Measurements from ENCODE around the gene RPLP2. TPM values are rescaled to one million over a fixed set of nuclear protein-coding genes. Genes with fewer than 3 reads are reported as not detected.

The RPLP2 gene
- total RNA-seq, 1 donor from 2014 or later: 418 TPM

- H3K27ac Mint-ChIP-seq: peak overlapping the region; percentile 43
- no peaks in the 10 kb centered on the region for H3K9me3 ChIP-seq (ENCODE audit: low read depth)
- peaks cover 28% of the 10 kb centered on the region for H3F3A ChIP-seq (ENCODE audit: low read depth)
- no peak overlapping the region for H3K27ac ChIP-seq
- H4K20me1 ChIP-seq (ENCODE audit: low read depth): peaks cover 23% of the 10 kb centered on the region
- H3K36me3 Mint-ChIP-seq: peaks cover 2% of the 10 kb centered on the region
- H3K9ac ChIP-seq: no peak overlapping the region
- no peaks in the 10 kb centered on the region for H3K27me3 ChIP-seq
- peak; percentile 94 for DNase-seq (ENCODE audit: low spot score)
- H3K9me3 Mint-ChIP-seq: no peaks in the 10 kb centered on the region
- peak overlapping the region; percentile 54 for H3K4me2 ChIP-seq
- TF ChIP-seq EZH2 (IDR thresholded peaks at IDR 0.05) (peak; percentile 20), EZH2phosphoT487 (IDR thresholded peaks at IDR 0.05) (no peak), CTCF (IDR thresholded peaks at IDR 0.05) (peak; percentile 83)
- no peak overlapping the region for H2AFZ ChIP-seq (replicated peaks)
- peaks cover 11% of the 10 kb centered on the region for H3K27me3 Mint-ChIP-seq (ENCODE audit: insufficient read depth, low read depth)
- peaks cover under 1% of the 10 kb centered on the region for H3K79me2 ChIP-seq (ENCODE audit: low read depth)
- peak overlapping the region; percentile 1 for H3K4me3 ChIP-seq
- peaks cover 23% of the 10 kb centered on the region for H3K4me1 Mint-ChIP-seq
- peak overlapping the region; percentile 71 for H3K4me3 Mint-ChIP-seq
- no peaks in the 10 kb centered on the region for H3K36me3 ChIP-seq
- H3K4me1 ChIP-seq: peaks cover 11% of the 10 kb centered on the region
These were observed 26.2 kb upstream of the RPLP2 start for GRCh38 chr11:783581-784015.

GRCh38 chr11:786235-787083, 23.3 kb upstream of the RPLP2 start:
- H3K9me3 Mint-ChIP-seq: no peaks in the 10 kb centered on the region
- Histone ChIP-seq H3F3A (ENCODE audit: low read depth) (peaks cover 53% of the 10 kb centered on the region), H3K4me3 (no peak overlapping the region), H3K27me3 (no peaks in the 10 kb centered on the region), H3K9me3 (ENCODE audit: low read depth) (no peaks in the 10 kb centered on the region), H3K9ac (no peak overlapping the region), H3K36me3 (no peaks in the 10 kb centered on the region), H2AFZ (replicated peaks) (no peak overlapping the region), H3K79me2 (ENCODE audit: low read depth) (no peaks in the 10 kb centered on the region), H3K4me1 (peaks cover 31% of the 10 kb centered on the region), H3K4me2 (no peak overlapping the region), H4K20me1 (ENCODE audit: low read depth) (peaks cover 40% of the 10 kb centered on the region), H3K27ac (no peak overlapping the region)
- DNase-seq (ENCODE audit: low spot score): no peak
- peak overlapping the region; percentile 48 for H3K4me3 Mint-ChIP-seq
- TF ChIP-seq EZH2 (IDR thresholded peaks at IDR 0.05) (no peak), EZH2phosphoT487 (IDR thresholded peaks at IDR 0.05) (no peak), CTCF (IDR thresholded peaks at IDR 0.05) (no peak)
- H3K36me3 Mint-ChIP-seq: peaks cover 2% of the 10 kb centered on the region
- H3K27me3 Mint-ChIP-seq (ENCODE audit: insufficient read depth, low read depth): peaks cover 14% of the 10 kb centered on the region
- no peak overlapping the region for H3K27ac Mint-ChIP-seq
- H3K4me1 Mint-ChIP-seq: peaks cover 16% of the 10 kb centered on the region

GRCh38 chr11:787084-787675, 22.6 kb upstream of the RPLP2 start:
- TF ChIP-seq CTCF (IDR thresholded peaks at IDR 0.05): no peak
- no peak for TF ChIP-seq EZH2 (IDR thresholded peaks at IDR 0.05)
- H3K4me3 Mint-ChIP-seq: no peak overlapping the region
- no peak overlapping the region for H2AFZ ChIP-seq (replicated peaks)

More at GRCh38 chr11:787084-787675, 22.6 kb upstream of the RPLP2 start:
- Histone ChIP-seq H3K27ac (no peak overlapping the region), H4K20me1 (ENCODE audit: low read depth) (peaks cover 40% of the 10 kb centered on the region), H3K9ac (no peak overlapping the region), H3K79me2 (ENCODE audit: low read depth) (no peaks in the 10 kb centered on the region), H3K4me1 (peaks cover 31% of the 10 kb centered on the region), H3K4me2 (no peak overlapping the region), H3K36me3 (no peaks in the 10 kb centered on the region), H3F3A (ENCODE audit: low read depth) (peaks cover 48% of the 10 kb centered on the region), H3K27me3 (no peaks in the 10 kb centered on the region), H3K4me3 (no peak overlapping the region), H3K9me3 (ENCODE audit: low read depth) (no peaks in the 10 kb centered on the region)
- H3K27ac Mint-ChIP-seq: no peak overlapping the region
- H3K4me1 Mint-ChIP-seq: peaks cover 16% of the 10 kb centered on the region
- H3K36me3 Mint-ChIP-seq: peaks cover 2% of the 10 kb centered on the region
- DNase-seq (ENCODE audit: low spot score): no peak
- no peaks in the 10 kb centered on the region for H3K9me3 Mint-ChIP-seq
- H3K27me3 Mint-ChIP-seq (ENCODE audit: insufficient read depth, low read depth): peaks cover 14% of the 10 kb centered on the region

Data from neural progenitor cell (in vitro differentiated cells).